Activated CD8-positive, alpha-beta memory T cell treated with anti-CD3 and anti-CD28 coated beads, Interleukin-2, amount 50 U/mL, for 1 hour (primary cell): ENCODE results near the gene COL16A1.

ENCODE experiments used
- DNase-seq: peaks from one replicate; pipeline ENCODE4 v3.0.0-alpha.2; 2020; ENCODE audit errors: extremely low read depth

Gene COL16A1

GRCh38 chr1:31703431-31704270 lies at the start of gene COL16A1:
Gene COL16A1, minus strand, starts transcription at chr1:31704017. Its CDS starts 1,824 bp downstream, at chr1:31702193.
- no peak for DNase-seq

GRCh38 chr1:31752952-31753475 lies 49.2 kb upstream of the COL16A1 start:
- DNase-seq, result no peak

GRCh38 chr1:31752258-31752657 lies 48.4 kb upstream of the COL16A1 start:
- DNase-seq, result no peak

- DNase-seq, result no peak
Observed at GRCh38 chr1:31751822-31752241, 48.0 kb upstream of the COL16A1 start.

GRCh38 chr1:31750858-31751510 lies 47.2 kb upstream of the COL16A1 start:
- no peak for DNase-seq

- no peak for DNase-seq
Observed at GRCh38 chr1:31749785-31750735, 46.2 kb upstream of the COL16A1 start.

GRCh38 chr1:31748365-31748764 lies 44.5 kb upstream of the COL16A1 start:
- DNase-seq, result no peak

GRCh38 chr1:31747304-31747703 lies 43.5 kb upstream of the COL16A1 start:
- DNase-seq, result no peak

GRCh38 chr1:31746687-31747086 lies 42.9 kb upstream of the COL16A1 start:
- DNase-seq, result no peak

GRCh38 chr1:31745946-31746670 lies 42.3 kb upstream of the COL16A1 start:
- no peak for DNase-seq

- DNase-seq, result no peak
Observed at GRCh38 chr1:31745096-31745945, 41.5 kb upstream of the COL16A1 start.

- no peak for DNase-seq
Observed at GRCh38 chr1:31744165-31744888, 40.5 kb upstream of the COL16A1 start.

- no peak for DNase-seq
Observed at GRCh38 chr1:31742462-31743212, 38.8 kb upstream of the COL16A1 start.

- DNase-seq, result no peak
Observed at GRCh38 chr1:31739346-31739745, 35.5 kb upstream of the COL16A1 start.

- no peak for DNase-seq
Observed at GRCh38 chr1:31736675-31737074, 32.9 kb upstream of the COL16A1 start.

- DNase-seq, result no peak
Observed at GRCh38 chr1:31735571-31735970, 31.8 kb upstream of the COL16A1 start.

- DNase-seq, result no peak
Observed at GRCh38 chr1:31734582-31735107, 30.8 kb upstream of the COL16A1 start.
